ENCODE measurements around the gene PLCB1.
A peak's percentile ranks its signal among the peaks of the same experiment; 100 is the strongest.

The PLCB1 gene

DNA sequence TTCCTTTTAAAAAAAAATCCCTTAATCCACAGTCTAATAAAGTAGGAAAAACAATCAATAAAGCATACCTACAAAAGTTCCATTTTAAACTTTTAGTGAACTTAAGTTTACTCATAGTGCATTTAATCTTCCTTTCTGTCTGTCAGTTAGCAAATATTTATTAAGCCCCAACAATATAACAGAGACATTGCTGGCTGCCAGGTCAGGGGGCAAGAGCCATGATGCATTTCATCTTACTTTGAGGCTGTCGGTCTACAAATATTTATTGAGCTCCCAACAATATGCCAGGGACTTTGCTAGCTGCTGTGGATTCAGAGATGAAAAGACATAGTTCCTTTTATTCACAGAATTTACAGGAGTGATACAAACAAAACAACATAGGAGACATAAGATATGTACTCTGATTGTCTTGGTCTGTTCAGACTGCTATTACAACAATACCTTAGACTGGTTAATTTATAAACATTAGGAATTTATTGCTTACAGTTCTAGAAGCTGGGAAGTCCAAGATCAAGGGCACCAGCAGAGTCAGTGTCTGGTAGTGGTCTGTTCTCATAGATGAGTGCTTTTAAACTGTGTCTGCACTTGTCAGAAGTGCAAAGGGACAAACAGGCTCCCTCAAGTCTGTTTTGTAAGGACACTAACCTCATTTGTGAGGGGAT lies 118.6 kb downstream of the PLCB1 start:
- no peak for DNase-seq

DNA sequence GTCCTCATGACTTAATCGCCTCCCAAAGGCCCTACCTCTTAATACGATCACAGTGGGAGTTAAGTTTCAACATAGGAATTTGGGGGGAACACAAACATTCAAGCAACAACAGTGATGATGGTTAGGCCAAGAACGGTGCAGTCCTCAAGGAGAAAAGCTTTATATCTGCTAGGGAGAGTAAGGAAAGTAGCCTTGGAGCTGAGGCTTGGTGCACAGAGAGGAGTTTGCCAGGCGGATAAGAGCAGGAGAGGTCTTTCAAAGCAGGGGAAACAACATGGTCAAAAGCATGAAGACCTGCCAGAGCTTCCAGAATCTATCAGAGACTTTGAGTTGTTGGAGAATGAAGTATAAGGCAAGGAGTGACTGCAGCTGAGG lies 119.1 kb downstream of the PLCB1 start:
- DNase-seq = no peak

- no peak for DNase-seq
Observed at GRCh38 chr20:8254911-8255582, 123.0 kb downstream of the PLCB1 start.

GRCh38 chr20:8255945-8256632 lies 124.0 kb downstream of the PLCB1 start:
- peak; percentile 86 for DNase-seq

DNA sequence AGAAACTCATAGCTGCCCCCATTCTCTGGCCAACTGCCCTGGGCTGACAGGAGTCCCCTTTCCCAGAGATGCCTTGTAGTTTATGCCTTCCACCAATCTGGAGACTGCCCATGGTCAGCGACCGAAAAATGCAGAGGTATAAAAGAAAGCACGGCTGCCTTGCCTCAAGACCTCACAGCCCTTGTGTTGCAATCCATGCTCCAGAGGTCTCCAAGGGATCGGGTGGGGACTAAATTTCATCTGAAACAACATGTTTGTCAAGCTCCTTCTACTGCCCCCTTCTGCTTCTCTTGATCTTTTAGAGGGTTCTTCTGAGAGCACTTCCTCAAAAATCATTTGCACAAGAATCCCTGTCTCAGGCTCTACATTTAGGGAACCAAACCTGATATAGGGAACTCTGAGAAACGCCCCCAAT lies 128.8 kb downstream of the PLCB1 start:
- no peak for DNase-seq

DNA sequence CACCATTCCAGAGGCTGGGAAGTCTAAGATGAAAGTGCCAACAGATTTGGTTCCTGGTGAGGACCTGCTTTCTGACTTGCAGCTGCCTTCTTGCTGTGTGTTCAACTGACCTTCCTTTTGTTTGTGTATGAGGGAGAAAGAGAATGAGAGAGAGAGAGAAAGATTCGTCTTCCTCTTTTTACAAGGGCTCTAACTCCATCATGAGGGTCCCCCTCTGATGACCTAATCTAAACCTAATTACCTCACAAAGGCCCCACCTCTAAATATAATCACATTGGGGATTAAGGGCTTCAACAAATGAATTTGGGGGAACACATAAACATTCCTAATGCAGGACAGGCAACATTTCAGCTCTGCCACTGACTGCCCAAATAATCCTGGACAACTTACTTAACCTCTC lies 130.7 kb downstream of the PLCB1 start:
- DNase-seq = no peak

- DNase-seq = no peak
Observed at GRCh38 chr20:8265588-8265987, 133.5 kb downstream of the PLCB1 start.

DNA sequence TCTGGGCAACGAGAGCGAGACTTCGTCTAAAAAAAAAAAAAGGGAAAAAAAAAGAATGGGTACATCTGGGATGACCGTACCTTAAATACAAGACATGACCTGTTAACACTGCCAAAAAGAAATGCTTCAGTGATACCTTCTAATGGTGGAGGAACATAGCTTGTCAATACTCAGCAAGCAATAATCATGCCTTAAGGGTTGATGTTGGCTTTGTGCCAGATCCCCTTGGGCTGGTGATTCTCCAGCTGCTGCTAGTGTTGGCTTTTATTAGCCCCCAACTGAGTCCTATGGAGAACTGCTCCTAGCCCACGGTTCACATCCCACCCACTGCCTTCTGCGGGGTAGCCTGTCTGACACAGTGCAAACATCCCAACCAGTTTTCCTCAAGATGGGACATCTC lies 134.9 kb downstream of the PLCB1 start:
- DNase-seq = peak; percentile 66

DNA sequence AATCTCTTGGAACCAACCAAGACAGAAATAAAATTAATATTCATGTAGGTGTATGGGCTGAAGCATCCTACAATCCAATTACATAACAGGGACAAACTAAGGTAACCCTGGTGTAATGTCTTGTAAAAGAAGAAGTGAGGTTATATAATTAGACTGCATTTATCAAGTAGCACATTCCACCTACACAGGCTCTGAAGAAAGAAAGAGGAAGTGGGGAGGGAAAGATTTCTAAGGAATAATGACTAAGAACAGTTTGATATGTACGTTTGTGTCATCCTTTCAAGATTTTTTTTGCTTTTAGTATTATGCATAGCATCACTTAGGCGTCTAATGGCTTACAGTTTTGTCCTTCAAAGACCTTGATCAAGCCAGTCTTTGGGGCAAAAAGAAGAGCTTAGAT lies 139.7 kb downstream of the PLCB1 start:
- no peak for DNase-seq

GRCh38 chr20:8272766-8273165 lies 140.7 kb downstream of the PLCB1 start:
- DNase-seq = no peak

DNA sequence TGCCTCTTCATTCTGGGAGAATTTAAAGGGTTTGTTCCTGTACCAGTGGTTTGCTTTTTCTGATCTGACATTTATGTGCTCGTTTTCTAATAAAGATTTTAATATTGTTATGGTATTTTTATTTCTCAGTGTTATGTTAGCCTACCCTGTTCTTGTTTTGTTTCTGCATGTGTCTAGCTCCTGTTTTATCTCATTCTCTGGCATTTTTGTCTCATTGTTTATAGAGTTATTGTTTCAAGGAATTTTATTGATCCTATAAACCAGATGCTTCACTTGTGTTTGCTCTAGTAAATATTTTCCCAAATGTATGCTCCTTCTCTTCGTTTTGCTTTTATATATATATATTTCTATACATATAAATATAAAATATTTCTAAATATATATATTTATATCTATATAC lies 152.8 kb downstream of the PLCB1 start:
- no peak for DNase-seq

GRCh38 chr20:8287340-8287739 lies 155.3 kb downstream of the PLCB1 start:
- DNase-seq = no peak

DNA sequence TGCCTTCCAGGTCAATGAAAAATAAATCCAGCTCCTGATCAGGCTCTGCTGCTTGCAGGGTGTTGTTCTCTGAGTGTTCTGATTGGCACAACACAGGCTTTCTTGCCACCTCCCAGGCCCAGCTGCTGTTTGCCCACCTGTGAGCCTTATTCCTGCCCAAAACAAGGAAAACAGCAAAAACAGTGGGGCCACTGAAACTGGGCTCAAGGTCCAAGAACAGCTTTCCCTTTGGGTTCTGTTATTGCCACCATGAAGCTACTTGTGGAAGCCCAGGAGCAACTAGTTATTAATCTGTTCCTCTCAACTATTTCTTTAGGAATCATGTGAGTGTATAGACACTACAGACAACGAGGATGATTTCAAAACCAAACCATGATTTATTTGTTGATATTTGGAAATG lies 159.1 kb downstream of the PLCB1 start:
- DNase-seq = no peak

DNA sequence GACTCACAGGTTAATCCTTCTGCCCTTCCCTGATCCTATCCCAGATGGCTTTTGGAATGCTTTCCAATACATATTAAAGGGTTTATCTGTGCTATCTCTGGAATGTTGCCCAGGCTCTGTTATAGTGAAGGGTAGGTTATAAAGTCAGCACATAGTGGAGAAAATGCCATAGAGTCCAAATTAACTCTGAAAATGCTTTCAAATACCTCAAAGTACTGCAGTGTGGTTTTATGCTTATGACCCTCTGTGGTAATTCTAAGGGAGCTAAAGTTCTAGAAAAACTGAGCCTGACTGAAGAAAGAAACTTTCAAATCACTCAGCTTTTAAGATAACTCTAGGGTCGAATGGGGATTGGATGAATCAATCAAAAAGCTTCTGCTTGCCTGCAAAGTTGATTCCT lies 159.8 kb downstream of the PLCB1 start:
- no peak for DNase-seq

GRCh38 chr20:8292793-8293192 lies 160.7 kb downstream of the PLCB1 start:
- no peak for DNase-seq

DNA sequence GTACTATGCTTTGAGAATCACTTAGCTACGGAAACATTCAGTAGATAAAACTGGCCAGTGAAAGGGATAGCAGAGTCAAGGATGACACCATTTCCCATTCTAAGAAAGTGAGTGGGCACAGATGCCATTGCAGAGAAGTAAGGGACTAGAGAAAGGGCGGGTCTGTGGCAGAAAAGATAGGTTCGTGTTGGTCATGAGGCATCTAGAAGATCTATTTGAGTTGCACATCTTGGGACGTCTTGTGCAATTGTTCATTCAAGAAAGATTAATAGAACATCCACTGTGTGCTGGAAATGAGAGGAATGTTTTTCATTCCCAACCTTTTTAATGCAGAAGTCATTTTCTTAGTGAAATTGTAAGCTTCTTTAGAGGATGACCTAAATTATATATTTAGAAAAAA lies 161.7 kb downstream of the PLCB1 start:
- no peak for DNase-seq

GRCh38 chr20:8296536-8296935 lies 164.5 kb downstream of the PLCB1 start:
- DNase-seq = no peak

DNA sequence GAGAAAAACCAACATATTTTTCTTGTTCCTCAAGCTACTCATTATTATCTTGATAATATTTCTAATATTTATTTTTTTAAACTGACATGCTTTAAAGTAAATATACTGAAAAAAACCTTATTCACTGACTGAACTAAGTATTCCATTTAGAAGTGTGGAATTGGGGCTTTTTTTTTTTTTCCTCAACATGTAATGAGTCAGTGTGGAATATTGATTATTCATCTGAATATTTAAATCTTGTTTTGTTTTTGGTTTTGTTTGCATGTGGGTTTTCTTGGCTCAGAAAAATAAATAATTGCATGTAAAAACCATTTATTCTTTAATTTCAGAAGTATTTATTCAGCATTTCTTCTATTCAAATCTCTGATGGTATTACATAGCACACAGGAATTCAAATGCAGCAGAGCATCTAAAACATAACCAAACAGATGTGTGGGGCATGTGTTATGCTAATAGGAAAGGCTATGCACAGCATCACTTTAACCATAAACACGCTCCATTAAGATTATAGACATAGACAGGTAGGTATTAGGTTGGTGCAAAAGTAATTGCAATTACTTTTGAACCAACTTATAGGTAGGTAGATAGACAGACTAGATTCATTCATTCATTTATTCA lies 166.5 kb downstream of the PLCB1 start:
- DNase-seq = no peak

GRCh38 chr20:8299921-8300320 lies 167.9 kb downstream of the PLCB1 start:
- no peak for DNase-seq

- no peak for DNase-seq
Observed at GRCh38 chr20:8301655-8302054, 169.6 kb downstream of the PLCB1 start.

GRCh38 chr20:8303651-8304050 lies 171.6 kb downstream of the PLCB1 start:
- DNase-seq = no peak

DNA sequence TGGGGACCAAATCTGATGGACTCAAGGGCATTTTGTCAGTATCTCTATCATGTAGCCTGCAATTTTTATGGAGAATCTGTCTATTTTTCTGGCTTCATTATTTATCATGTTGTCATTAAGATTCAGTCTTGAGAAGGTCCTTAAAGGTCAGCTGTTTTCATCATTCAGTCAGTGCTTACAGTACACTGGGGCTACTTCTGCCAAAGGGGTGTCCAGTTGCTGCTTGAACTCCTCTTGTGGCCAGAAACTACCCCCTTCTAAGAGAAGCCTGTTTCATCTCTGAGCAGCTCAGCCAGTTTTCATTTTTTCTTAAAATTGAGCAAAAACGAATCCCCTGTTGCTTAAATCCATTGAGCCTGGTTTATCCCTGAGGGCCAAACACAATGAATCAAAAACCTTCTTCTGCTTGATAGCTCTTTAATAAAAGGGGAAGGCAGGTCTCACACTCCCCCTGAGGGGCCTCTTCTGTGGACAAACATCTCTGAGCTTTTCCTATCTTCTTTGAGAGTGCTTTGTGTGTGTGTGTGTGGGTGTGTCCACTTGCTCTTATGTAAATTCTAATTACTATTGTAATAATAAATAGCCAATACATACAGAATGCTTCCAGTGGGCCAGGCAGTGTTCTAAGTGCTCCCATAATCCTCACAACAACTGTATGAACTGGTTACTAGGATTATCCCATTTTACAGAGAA lies 172.2 kb downstream of the PLCB1 start:
- no peak for DNase-seq

GRCh38 chr20:8305449-8305978 lies 173.4 kb downstream of the PLCB1 start:
- DNase-seq = peak; percentile 42

Data from SHP77 treated with DMSO at 0.1 percent for 48 hours (cell line).